ENCODE data around the gene ICA1.

ICA1 gene

GRCh38 chr7:8157296-8157695 is 104.7 kb downstream of the ICA1 start:
- DNase-seq, result no peak

GRCh38 chr7:8155836-8156235 is 106.1 kb downstream of the ICA1 start:
- DNase-seq, result no peak

DNA sequence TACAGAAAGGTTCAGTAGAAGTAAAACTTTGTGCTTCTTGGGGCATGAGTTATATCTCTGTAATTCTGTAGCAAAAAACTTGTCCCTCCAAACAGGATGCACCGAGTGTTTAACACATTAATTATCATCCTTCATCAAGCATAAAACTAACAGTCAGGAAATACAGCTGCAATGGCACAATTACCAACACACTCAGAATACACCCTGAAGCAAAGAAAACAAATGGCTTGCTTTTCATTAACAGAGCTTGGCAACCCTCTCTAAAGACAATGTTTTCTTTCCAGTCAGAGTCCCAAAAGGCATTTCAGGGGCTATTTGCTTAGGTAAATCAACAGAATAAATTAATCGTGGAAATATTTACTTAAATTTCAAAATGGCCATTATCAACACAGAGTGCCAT is 107.7 kb downstream of the ICA1 start:
- no peak for DNase-seq

DNA sequence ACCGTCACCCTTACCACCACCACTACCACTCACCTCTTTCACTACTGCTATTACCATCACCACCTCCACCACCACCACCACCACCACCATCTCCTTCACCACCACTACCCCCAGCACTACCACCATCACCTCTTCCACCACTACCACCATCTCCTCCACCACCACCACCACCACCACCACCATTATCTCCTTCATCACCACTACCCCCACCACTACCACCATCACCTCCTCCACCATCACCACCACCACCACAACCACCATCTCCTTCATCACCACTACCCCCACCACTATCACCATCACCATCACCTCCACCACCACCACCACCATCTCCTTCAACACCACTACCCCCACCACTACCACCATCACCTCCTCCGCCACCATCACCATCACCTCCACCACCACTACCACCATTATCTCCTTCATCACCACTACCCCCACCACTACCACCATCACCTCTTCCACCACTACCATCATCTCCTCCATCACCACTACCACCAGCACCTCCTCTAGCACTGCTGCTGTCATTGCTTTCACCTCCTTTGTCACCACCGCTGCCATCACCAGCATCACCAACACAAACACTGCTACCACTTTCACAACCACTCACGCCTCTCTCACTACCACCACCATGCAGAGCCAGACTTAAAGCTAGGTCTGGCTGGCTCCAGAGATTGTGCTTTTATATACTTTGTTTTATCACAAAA is 109.3 kb downstream of the ICA1 start:
- DNase-seq, result no peak

- DNase-seq, result no peak
Observed at GRCh38 chr7:8151161-8151725, 110.7 kb downstream of the ICA1 start.

DNA sequence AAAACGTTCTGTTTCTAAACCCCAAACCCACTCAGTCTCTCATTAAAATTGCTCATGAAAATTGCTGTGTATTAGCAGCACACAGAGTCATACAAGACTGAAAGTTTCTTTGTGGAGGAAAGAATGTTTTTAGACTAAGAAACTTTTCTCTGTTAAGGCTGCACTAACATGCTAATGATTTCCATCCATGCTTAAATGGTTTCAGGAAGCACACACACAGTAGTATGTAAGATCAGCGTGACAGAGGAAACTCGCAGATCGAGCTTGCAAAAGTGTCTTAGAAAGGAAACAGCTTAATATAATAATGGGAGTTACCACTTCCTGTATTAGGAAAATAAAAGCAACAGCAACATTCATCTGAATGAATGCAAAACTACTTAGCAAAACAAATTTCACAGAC is 112.7 kb downstream of the ICA1 start:
- no peak for DNase-seq

DNA sequence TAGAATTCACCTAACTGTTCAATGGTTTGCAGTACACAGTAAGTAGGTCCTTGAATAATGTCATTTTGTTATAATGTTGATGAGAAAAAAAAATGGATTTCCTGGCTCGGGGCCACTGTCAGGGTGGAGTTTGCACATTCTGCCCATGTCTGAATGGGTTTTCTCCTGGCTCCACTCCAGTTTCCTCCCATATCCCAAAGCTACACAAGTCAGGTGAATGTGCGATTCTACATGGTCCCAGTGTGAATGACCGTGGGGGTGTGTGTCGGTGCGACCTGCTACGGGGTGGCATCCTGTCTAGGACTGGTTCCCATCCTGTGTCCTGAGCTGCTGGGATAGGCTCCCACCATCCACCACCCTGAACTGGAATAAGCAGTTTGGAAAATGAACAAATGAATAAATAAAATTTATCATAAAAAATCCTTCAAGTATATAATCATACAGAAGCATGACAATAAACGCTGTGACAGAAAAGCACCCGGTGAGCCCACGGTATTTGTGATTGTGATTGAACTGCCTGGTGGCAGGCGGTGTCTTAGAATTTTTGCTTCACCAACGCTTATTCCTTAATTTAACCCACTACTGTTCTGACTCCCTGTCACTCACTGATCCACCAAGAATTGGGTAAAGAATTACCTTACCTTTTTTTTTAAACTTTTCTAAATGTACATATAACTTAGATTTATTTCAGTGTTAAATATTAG is 114.1 kb downstream of the ICA1 start:
- no peak for DNase-seq

DNA sequence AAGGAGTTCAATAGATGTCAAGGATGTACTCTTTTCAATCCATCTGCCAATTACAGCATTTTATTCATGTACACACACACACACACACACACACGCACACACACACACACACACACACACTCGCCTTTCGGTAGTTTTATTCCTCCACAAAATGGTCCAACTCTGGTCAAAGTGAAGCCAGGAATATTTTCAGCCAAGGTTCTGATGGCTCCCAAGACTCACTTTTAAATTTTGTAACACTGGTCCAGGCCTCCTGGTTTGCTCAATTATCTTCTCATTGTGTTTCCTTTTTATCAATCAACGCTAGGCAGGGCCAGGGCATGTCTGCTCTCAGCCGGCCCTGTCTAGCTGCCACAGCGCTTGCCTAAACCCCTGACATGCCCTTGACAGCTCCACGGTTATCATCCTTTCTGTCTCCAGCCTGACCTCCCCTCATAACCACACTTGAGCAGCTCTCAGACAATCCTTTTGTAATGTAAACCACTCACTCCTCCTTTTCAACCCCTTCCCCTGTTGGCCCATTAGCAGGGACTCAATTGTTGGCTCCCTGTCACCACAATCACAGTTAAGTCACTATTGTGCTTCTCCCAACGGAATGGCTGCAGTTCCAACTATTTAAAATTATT is 115.1 kb downstream of the ICA1 start:
- DNase-seq, result no peak

DNA sequence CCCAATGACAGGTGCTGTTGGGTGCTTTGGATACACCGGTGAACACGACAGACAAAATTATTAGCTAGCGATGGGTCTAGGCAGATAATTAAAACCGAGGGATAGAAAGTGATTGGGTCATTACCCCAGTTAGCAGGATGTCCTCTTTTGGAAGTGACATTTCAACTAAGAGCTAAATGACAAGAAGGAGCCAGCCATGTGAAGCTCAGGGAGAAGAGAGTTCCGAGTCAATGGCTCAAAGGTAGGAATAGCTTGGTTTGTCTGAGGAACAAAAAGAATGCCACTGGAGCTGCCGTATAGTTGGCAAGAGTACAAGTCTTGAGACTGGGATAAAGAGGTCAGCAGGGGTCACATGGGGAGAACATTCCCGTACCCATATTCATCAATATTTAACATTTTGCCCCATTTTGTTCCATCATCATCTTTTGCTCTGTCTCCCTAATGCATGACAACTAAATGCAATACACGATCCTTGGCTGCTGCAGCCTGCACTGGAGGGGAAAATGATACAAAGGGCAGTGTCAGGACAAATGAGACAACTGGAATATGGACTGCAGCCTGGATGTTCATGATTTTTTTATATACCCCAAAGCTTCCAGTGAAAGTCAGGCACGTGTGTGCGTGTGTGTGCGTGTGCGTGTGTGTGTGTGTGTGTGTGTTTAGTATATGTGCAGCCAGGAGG is 115.7 kb downstream of the ICA1 start:
- no peak for DNase-seq

GRCh38 chr7:8144856-8145255 is 117.1 kb downstream of the ICA1 start:
- DNase-seq, result no peak

- no peak for DNase-seq
Observed at GRCh38 chr7:8143151-8143874, 118.7 kb downstream of the ICA1 start.

- no peak for DNase-seq
Observed at GRCh38 chr7:8142477-8142876, 119.5 kb downstream of the ICA1 start.

GRCh38 chr7:8141070-8141469 is 120.9 kb downstream of the ICA1 start:
- DNase-seq, result no peak

GRCh38 chr7:8136051-8136730 is 125.8 kb downstream of the ICA1 start:
- no peak for DNase-seq

GRCh38 chr7:8135417-8135816 is 126.5 kb downstream of the ICA1 start:
- DNase-seq, result no peak

DNA sequence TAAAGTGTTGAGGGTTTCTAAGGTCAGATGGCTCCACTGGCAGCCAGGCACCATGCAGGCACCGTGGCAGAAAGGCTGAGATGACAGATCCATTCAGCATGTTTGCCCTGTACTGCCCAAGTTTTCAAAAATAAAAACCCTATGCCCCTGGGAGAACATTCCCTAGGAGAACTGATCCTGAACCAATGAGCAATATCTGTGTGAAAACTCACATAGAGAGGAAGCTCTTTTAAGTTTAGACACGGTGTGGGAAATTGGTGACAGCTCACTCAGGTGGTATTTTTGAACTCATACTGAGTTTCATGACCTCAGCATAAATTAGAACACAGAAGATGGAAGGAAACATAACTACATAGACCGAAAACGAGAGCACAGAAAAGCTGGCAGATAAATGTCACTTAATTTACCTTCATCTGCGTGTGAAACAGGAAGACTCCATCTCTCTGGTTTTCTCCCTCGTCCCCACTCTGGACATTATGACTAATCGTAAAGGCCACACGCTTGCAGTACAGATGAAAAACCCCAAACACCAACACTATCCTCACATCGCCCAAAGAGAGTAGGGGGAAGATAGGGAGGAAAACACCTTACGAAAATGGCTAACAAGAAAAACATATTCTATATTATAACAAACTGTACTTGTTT is 127.8 kb downstream of the ICA1 start:
- no peak for DNase-seq

- no peak for DNase-seq
Observed at GRCh38 chr7:8133188-8133848, 128.6 kb downstream of the ICA1 start.

DNA sequence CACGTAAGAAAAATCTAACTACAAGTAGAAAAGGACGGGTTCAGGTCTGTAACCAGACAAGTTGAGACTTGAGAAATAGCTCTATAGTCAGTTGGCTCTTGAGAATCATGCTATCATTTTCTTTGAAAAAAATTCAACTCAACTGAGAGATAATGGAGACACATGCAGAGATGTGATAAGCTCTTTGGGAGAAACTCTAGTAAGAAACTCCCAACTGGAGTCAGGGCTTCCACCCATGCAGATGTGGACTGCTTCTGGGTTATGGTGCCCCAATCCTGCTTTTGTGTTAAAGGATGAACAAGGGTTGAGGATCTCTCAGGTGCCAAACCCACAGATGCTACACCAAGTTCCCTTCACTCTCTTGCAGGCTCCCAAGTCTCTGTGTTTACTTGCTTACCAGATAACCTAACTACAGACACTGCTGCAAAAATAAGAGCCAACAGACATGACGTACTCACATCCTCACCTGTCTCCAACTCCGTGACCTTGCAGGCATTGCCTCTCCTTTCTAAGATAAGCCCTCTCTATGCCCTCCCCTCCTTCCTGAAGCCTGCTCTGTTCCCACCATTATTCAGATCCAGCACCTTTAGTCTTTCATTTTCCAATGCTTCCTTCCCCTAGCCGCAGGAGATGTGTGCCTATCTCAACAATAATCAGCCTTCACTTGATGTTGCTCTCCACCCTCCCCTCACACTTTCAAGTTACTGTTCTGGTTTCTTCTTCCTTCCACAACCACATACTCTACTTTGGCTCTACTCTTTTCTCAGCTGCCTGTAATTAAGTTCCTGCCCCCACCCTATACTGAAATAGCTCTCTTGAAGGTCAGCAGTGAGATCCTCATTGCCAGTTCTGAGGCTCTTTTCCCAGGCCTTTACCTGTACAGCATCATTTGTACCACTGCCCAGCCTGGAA is 130.0 kb downstream of the ICA1 start:
- no peak for DNase-seq

DNA sequence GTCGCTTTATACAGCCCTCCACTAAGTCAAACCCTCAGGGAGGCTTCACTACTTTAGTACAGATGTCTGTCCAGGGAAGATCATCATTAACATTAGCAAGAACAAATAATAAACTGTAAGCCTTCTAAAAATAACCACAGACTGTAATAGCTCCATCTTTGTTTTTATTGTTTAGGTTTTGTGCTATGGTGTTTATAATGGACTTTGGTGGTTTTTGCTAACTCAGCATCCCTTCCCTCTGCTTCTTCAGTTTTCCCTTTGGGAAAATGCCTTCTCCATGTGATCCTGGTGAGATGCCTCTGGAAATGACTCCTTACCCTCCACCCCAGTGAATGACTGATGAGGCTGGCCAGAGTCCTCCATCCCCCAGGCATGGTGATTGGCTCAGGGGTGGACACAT is 131.3 kb downstream of the ICA1 start:
- no peak for DNase-seq

GRCh38 chr7:8129318-8129659 is 132.7 kb downstream of the ICA1 start:
- no peak for DNase-seq

All from fibroblast of skin of right biceps (primary cell).